Measurements from ENCODE around the gene MICU2. TPM values are rescaled to one million over a fixed set of nuclear protein-coding genes. Genes with fewer than 3 reads are reported as not detected.

MICU2 gene
- total RNA-seq, 1 donor from 2014 or later: 104 TPM

- Histone ChIP-seq H3K27me3 (ENCODE audit: control insufficient read depth, insufficient read depth, low read length) (no peaks in the 10 kb centered on the region), H3K36me3 (ENCODE audit: control insufficient read depth, insufficient read depth, low read length) (no peaks in the 10 kb centered on the region), H3K4me3 (ENCODE audit: low read depth, low read length) (no peak overlapping the region)
- no peak for TF ChIP-seq CTCF (IDR thresholded peaks at IDR 0.05; ENCODE audit: insufficient read depth, low read length, poor library complexity, severe bottlenecking)
- no peak for DNase-seq (ENCODE audit: low read depth)
These were observed 32.7 kb upstream of the MICU2 start for GRCh38 chr13:21636656-21637055.

- no peak for TF ChIP-seq CTCF (IDR thresholded peaks at IDR 0.05; ENCODE audit: insufficient read depth, low read length, poor library complexity, severe bottlenecking)
- Histone ChIP-seq H3K36me3 (ENCODE audit: control insufficient read depth, insufficient read depth, low read length) (no peaks in the 10 kb centered on the region), H3K4me3 (ENCODE audit: low read depth, low read length) (no peak overlapping the region), H3K27me3 (ENCODE audit: control insufficient read depth, insufficient read depth, low read length) (no peaks in the 10 kb centered on the region)
- DNase-seq (ENCODE audit: low read depth): no peak
These were observed 28.2 kb upstream of the MICU2 start for GRCh38 chr13:21632196-21632595.

DNA sequence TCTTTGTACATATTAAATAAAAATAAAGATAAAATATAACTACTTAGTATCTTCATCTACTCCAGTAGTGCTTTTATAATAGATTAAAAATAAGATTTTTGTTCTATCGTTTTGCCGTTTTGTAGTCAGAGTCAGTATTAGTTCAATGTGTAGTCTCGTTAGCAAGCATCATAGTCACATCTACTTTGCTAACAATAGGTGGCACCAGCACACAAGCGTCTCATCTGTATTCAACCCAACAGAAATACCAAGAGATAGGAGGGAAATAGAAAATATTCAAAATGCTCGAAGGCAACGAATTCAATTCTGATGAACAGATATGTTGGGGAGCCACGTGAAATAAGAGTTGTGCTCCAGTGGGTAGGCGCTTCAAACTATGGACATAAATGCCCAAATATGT, 21.4 kb upstream of the MICU2 start:
- no peaks in the 10 kb centered on the region for H3K36me3 ChIP-seq (ENCODE audit: control insufficient read depth, insufficient read depth, low read length)
- H3K27me3 ChIP-seq (ENCODE audit: control insufficient read depth, insufficient read depth, low read length): no peaks in the 10 kb centered on the region
- no peak for DNase-seq (ENCODE audit: low read depth)
- H3K4me3 ChIP-seq (ENCODE audit: low read depth, low read length): no peak overlapping the region
- TF ChIP-seq CTCF (IDR thresholded peaks at IDR 0.05; ENCODE audit: insufficient read depth, low read length, poor library complexity, severe bottlenecking): peak; percentile 64

DNA sequence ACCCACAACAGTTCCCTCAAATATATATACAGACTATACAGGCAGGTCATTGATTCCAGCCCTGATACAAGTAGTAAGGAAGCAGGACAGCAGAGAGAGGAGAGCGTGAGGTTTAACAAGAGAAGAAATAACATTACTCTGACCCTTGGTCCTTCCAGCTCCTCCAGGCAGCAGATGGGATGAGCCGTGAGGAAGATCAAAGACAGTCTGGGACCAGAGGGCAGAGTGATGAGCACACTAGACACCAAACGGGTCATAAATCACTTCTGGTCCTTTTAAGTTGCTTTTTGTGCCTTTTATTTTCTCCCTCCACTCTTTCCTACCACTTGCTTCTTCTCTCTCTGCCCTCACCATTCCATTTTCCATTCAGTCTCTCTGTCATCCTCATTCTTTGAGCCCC, 16.9 kb upstream of the MICU2 start:
- H3K36me3 ChIP-seq (ENCODE audit: control insufficient read depth, insufficient read depth, low read length): no peaks in the 10 kb centered on the region
- H3K4me3 ChIP-seq (ENCODE audit: low read depth, low read length): no peak overlapping the region
- TF ChIP-seq CTCF (IDR thresholded peaks at IDR 0.05; ENCODE audit: insufficient read depth, low read length, poor library complexity, severe bottlenecking): no peak
- no peak for DNase-seq (ENCODE audit: low read depth)
- H3K27me3 ChIP-seq (ENCODE audit: control insufficient read depth, insufficient read depth, low read length): no peaks in the 10 kb centered on the region

- no peaks in the 10 kb centered on the region for H3K27me3 ChIP-seq (ENCODE audit: control insufficient read depth, insufficient read depth, low read length)
- no peak for TF ChIP-seq CTCF (IDR thresholded peaks at IDR 0.05; ENCODE audit: insufficient read depth, low read length, poor library complexity, severe bottlenecking)
- no peak overlapping the region for H3K4me3 ChIP-seq (ENCODE audit: low read depth, low read length)
- DNase-seq (ENCODE audit: low read depth): no peak
- H3K36me3 ChIP-seq (ENCODE audit: control insufficient read depth, insufficient read depth, low read length): no peaks in the 10 kb centered on the region
These were observed 15.8 kb upstream of the MICU2 start for GRCh38 chr13:21619633-21620220.

GRCh38 chr13:21616880-21617279, 12.9 kb upstream of the MICU2 start:
- no peak for DNase-seq (ENCODE audit: low read depth)
- no peak overlapping the region for H3K4me3 ChIP-seq (ENCODE audit: low read depth, low read length)
- no peak for TF ChIP-seq CTCF (IDR thresholded peaks at IDR 0.05; ENCODE audit: insufficient read depth, low read length, poor library complexity, severe bottlenecking)

More at GRCh38 chr13:21616880-21617279, 12.9 kb upstream of the MICU2 start:
- Histone ChIP-seq H3K36me3 (ENCODE audit: control insufficient read depth, insufficient read depth, low read length) (no peaks in the 10 kb centered on the region), H3K27me3 (ENCODE audit: control insufficient read depth, insufficient read depth, low read length) (no peaks in the 10 kb centered on the region)

Data from kidney epithelial cell (primary cell).